Testis (tissue), 3 donors: ENCODE measurements around the gene TEX2. TPM values are rescaled to one million over a fixed set of nuclear protein-coding genes. Genes with fewer than 3 reads are reported as not detected.
"Not testable (repeated sequence)": the region's sequence is repeated elsewhere in the genome, so short reads cannot be mapped to it uniquely, and the experiment has no call there.

ENCODE experiments used
- DNase-seq: peaks from one replicate; pipeline ENCODE4 v3.0.0-alpha.2; 2019
- H3K27ac ChIP-seq, 2 donors: fragments of 200-600 bp; sonication (generic); one replicate each; pipeline ENCODE4 v1.5.1; 2019
- H3K27me3 ChIP-seq: fragments of 200-600 bp; sonication (generic); one replicate; pipeline ENCODE4 v1.5.1; 2019
- H3K36me3 ChIP-seq: fragments of 200-600 bp; sonication (generic); one replicate; pipeline ENCODE4 v1.5.1; 2017; ENCODE audit warnings: low read depth; ENCODE audit errors: missing control alignments
- H3K4me1 ChIP-seq: fragments of 200-600 bp; sonication (generic); one replicate; pipeline ENCODE4 v1.5.1; 2019
- H3K4me3 ChIP-seq, 2 donors: fragments of 200-600 bp; sonication (generic); one replicate each; pipeline ENCODE4 v1.5.1; 2017 to 2019
- H3K9me3 ChIP-seq: fragments of 200-600 bp; sonication (generic); one replicate; pipeline ENCODE4 v1.5.1; 2017
- POLR2A ChIP-seq: fragments of 450-650 bp; IDR thresholded peaks from one replicate; pipeline ENCODE4 v1.6.1; 2017; ENCODE audit warnings: antibody characterized with exemption, mild to moderate bottlenecking, moderate library complexity
- WGBS, 2 donors: methylation state at CpG; one replicate each; pipeline ENCODE4 v1.1.5; 2018; 5-methylcytosine and 5-hydroxymethylcytosine counted together
- intact Hi-C: fragments of 100-400 bp; cut with DNase I; formaldehyde crosslinking; loops from one replicate; pipeline ENCODE4 v1.15.1; 2023; ENCODE audit warnings: low total_unique reads
- polyA plus RNA-seq: library from polyadenylated mRNA; stranded (reverse); fragments of 350-450 nt; fragmentation: Illumina TruSeq; extraction: RNeasy Lipid Tissue Mini Kit (QIAGEN cat#74804); gene quantifications from one replicate; pipeline ENCODE4 v1.2.3, GENCODE V29; 2014; ENCODE audit warnings: low read depth, low replicate concordance; ENCODE audit not compliant: insufficient read depth
- total RNA-seq, 2 donors: library from RNA; depleted of rRNA; stranded (reverse); fragments of >200 nt; gene quantifications; one replicate each; pipeline ENCODE4 v1.2.3, GENCODE V29; 2016
- TF ChIP-seq, protein P1 (sequence below), 3 experiments: fragments of 450-650 bp in 2 of 3; fragments of 200-600 bp in 1 of 3; sonication (generic) in 1 of 3; IDR thresholded peaks; one replicate each; pipeline ENCODE4 v1.5.1; 2016 to 2019; ENCODE audit warnings: antibody characterized with exemption in 3 of 3, mild to moderate bottlenecking in 2 of 3, moderate library complexity in 1 of 3

Gene TEX2
- total and polyA plus RNA-seq, 3 donors from 2014 or later = 66.0 to 136 (median 99.9) TPM

DNA sequence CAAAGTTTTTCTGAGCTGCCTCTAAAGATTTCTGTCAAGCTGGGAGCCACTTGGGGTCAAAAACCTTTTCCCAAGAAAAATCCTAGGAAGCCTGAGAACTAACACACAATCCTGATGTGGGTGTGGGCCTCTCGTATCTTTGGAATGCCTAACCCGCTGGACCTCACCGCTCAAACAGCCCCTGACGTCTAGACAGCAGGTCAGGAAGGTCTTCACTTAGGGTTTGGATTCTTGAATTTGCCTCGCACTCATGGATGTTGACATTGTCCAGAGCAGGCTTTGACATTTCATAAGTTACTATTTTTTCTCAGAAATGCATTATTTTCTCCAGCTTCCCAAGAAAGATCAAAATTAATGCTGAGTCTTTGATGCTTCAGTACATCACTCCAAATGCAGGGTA is 18.9 kb downstream of the TEX2 start:
- Histone ChIP-seq H3K27ac (no peak overlapping the region), H3K9me3 (no peaks in the 10 kb centered on the region), H3K27me3 (no peaks in the 10 kb centered on the region), H3K4me3 (no peak overlapping the region), H3K4me1 (no peaks in the 10 kb centered on the region), H3K36me3 (no peaks in the 10 kb centered on the region)
- DNase-seq = no peak
- 65 to 86% methylated on average over 5 of the region's 5 CpGs for WGBS, 2 donors
- intact Hi-C loops = no loop called here
- TF ChIP-seq POLR2A = no peak
- TF ChIP-seq, protein P1, sequence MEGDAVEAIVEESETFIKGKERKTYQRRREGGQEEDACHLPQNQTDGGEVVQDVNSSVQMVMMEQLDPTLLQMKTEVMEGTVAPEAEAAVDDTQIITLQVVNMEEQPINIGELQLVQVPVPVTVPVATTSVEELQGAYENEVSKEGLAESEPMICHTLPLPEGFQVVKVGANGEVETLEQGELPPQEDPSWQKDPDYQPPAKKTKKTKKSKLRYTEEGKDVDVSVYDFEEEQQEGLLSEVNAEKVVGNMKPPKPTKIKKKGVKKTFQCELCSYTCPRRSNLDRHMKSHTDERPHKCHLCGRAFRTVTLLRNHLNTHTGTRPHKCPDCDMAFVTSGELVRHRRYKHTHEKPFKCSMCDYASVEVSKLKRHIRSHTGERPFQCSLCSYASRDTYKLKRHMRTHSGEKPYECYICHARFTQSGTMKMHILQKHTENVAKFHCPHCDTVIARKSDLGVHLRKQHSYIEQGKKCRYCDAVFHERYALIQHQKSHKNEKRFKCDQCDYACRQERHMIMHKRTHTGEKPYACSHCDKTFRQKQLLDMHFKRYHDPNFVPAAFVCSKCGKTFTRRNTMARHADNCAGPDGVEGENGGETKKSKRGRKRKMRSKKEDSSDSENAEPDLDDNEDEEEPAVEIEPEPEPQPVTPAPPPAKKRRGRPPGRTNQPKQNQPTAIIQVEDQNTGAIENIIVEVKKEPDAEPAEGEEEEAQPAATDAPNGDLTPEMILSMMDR (IDR thresholded peaks at IDR 0.05) = no peak

DNA sequence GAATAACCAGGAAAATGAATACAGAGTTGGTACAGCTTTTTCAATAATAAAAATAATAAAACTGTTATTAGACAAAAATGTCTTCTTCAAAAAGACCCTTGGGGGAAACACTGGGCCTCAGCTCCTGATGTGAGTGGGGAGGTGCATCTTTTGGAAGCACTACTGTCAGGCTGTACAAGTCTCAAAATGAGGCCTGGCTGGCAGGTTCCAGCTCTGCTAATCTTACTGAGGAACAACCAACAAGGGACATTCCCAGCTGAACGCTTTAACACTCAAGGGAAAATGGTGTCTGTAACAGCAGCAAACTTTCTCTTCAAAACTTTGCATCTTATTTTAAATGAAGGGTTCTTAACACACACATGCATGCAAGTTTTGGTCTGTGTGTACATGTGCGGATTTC is 19.7 kb downstream of the TEX2 start:
- intact Hi-C loops = no loop called here
- 93 to 95% methylated on average over 2 of the region's 2 CpGs for WGBS, 2 donors
- TF ChIP-seq POLR2A = no peak
- TF ChIP-seq, protein P1 (IDR thresholded peaks at IDR 0.05) = no peak
- DNase-seq = no peak
- Histone ChIP-seq H3K4me3 (no peak overlapping the region), H3K9me3 (no peaks in the 10 kb centered on the region), H3K36me3 (no peaks in the 10 kb centered on the region), H3K4me1 (no peaks in the 10 kb centered on the region), H3K27ac (no peak overlapping the region), H3K27me3 (no peaks in the 10 kb centered on the region)

DNA sequence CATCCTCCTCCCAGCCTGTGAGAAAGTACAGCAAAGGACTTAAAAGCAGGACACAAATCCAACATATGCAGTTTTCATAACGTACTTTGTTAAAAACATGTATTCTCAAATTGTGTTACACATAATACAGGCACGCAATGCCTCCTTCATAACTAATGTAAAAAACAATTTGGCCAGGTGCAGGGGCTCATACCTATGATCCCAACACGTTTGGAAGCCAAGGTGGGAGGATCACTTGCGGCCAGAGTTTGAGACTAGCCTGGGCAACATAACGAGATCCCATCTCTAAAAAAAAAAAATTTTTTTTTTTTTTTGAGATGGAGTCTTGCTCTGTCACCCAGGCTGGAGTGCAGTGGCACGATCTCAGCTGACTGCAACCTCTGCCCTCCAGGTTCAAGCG is 20.4 kb downstream of the TEX2 start:
- Histone ChIP-seq H3K4me3 (no peak overlapping the region), H3K27me3 (no peaks in the 10 kb centered on the region), H3K9me3 (no peaks in the 10 kb centered on the region), H3K27ac (no peak overlapping the region), H3K4me1 (no peaks in the 10 kb centered on the region), H3K36me3 (no peaks in the 10 kb centered on the region)
- 94 to 99% methylated on average over 7 of the region's 7 CpGs for WGBS, 2 donors
- intact Hi-C loops = no loop called here
- no peak for TF ChIP-seq POLR2A
- TF ChIP-seq, protein P1 (IDR thresholded peaks at IDR 0.05) = no peak
- DNase-seq = no peak

DNA sequence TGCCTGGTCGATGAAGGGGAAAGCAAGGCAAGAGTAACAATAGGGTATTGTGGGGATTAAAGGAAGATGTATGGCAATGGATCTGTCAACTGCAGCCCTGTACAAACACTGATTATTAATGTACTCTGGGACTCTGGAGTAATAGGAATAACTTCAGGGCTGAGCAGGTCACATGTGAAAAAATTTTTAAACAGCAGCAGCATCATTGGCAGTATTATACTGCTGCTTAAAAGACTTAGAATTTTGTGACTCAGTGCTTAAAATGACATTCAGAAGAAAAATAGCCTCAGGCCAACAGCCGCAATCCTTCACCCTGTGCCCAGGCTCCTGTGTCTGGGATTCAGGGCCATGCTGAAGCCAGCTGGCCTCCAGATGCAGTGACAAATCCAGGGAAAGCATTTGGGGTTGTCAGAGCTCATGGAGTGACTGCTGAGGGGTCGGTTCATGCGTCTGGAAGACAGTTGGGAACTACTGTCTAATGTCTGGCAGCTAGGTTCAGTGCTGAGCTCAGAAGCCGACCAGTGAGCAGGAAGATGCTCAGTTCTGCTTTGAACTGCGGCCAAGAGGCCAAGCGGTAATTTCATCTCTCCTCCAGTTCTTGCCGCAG is 22.2 kb downstream of the TEX2 start:
- intact Hi-C loops = no loop called here
- TF ChIP-seq, protein P1 (IDR thresholded peaks at IDR 0.05) = no peak
- no peak for TF ChIP-seq POLR2A
- H3K27ac ChIP-seq = no peak overlapping the region
- no peak overlapping the region for H3K4me3 ChIP-seq
- no peaks in the 10 kb centered on the region for H3K9me3 ChIP-seq
- no peaks in the 10 kb centered on the region for H3K4me1 ChIP-seq
- WGBS, 2 donors = 34 to 38% methylated on average over 8 of the region's 8 CpGs
- H3K27me3 ChIP-seq = no peaks in the 10 kb centered on the region
- H3K36me3 ChIP-seq = no peaks in the 10 kb centered on the region
- DNase-seq = no peak

DNA sequence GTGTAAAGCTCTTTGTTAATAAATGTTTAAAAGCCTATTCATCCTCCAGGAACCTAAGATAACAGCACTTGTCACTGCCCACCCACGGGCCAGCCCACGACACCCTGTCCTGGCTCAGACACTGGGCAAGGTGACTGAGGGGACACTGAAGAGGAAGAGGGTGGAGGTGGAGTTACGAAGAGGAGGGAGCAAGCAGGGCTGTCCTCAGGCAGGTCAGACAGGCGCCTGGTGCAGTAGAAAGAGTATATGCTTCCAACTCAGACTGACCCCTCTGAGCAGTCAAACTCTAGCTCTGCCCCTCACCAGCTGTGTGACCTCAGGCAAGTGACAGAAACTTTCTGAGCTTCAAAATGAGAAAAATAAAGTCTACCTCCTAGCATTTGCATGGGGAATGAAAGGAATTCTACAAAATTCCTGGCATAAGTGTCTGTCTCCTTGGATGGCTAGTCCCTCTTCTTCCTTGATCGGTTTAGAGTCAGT is 22.8 kb downstream of the TEX2 start:
- Histone ChIP-seq H3K9me3 (no peaks in the 10 kb centered on the region), H3K27me3 (no peaks in the 10 kb centered on the region), H3K36me3 (no peaks in the 10 kb centered on the region), H3K4me1 (no peaks in the 10 kb centered on the region), H3K4me3 (no peak overlapping the region), H3K27ac (no peak overlapping the region)
- TF ChIP-seq POLR2A = no peak
- TF ChIP-seq, protein P1 (IDR thresholded peaks at IDR 0.05) = no peak
- whole genome bisulfite sequencing, 2 donors = 71 to 77% methylated on average over 5 of the region's 5 CpGs
- no peak for DNase-seq
- intact Hi-C loops = no loop called here

DNA sequence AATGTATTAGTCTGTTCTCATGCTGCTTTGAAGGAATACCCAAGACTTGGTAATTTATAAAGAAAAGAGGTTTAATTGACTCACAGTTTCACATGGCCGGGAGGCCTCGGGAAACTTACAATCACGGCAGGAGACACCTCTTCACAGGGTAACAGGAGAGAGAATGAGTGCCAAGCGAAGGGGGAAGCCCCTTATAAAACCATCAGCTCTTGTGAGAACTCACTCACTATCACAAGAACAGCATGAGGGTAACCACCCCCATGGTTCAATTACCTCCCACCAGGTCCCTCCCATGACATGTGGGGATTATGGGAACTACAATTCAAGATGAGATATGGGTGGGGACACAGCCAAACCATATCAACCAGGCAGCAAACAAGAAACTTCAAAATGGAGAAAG is 24.6 kb downstream of the TEX2 start:
- intact Hi-C loops, H3K27ac ChIP-seq, H3K4me1 ChIP-seq, H3K36me3 ChIP-seq, H3K9me3 ChIP-seq, DNase-seq, H3K4me3 ChIP-seq, H3K27me3 ChIP-seq: not testable (repeated sequence)
- 87 to 94% methylated on average over 4 of the region's 4 CpGs for WGBS, 2 donors
